HepG2 (cell line): ENCODE measurements around the gene IQCE. TPM values are rescaled to one million over a fixed set of nuclear protein-coding genes. Genes with fewer than 3 reads are reported as not detected.
A peak's percentile ranks its signal among the peaks of the same experiment; 100 is the strongest.

Experiments
- ARID5B ChIP-seq: IDR thresholded peaks from 2 replicates; pipeline ENCODE4 v1.4.0; 2020; ENCODE audit warnings: mild to moderate bottlenecking, missing genetic modification reagents
- CSRNP1 ChIP-seq: sonication (generic); formaldehyde crosslinking; IDR thresholded peaks from 2 replicates; pipeline ENCODE4 v1.8.1; 2023; ENCODE audit warnings: mild to moderate bottlenecking, missing genetic modification reagents
- PHF8 ChIP-seq: sonication (generic); formaldehyde crosslinking; IDR thresholded peaks from 2 replicates; pipeline ENCODE4 v1.5.0; 2020; ENCODE audit warnings: missing genetic modification reagents
- POGZ ChIP-seq: sonication (generic); formaldehyde crosslinking; IDR thresholded peaks from 2 replicates; pipeline ENCODE4 v1.4.0; 2020; ENCODE audit warnings: mild to moderate bottlenecking, missing genetic modification reagents
- RARA ChIP-seq: IDR thresholded peaks from 2 replicates; pipeline ENCODE4 v1.6.1; 2016; ENCODE audit warnings: missing genetic modification reagents, missing compliant biosample characterization
- REPIN1 ChIP-seq: sonication (generic); formaldehyde crosslinking; IDR thresholded peaks from 2 replicates; pipeline ENCODE4 v1.8.0; 2022; ENCODE audit warnings: missing genetic modification reagents, low read depth, mild to moderate bottlenecking, borderline replicate concordance
- SALL1 ChIP-seq: sonication (generic); formaldehyde crosslinking; IDR thresholded peaks from 2 replicates; pipeline ENCODE4 v1.8.0; 2022; ENCODE audit warnings: mild to moderate bottlenecking, missing genetic modification reagents
- TP53 ChIP-seq: sonication (generic); formaldehyde crosslinking; conservative IDR thresholded peaks from 2 replicates; pipeline ENCODE4 v1.4.0; 2020; ENCODE audit warnings: missing genetic modification reagents
- ZBTB21 ChIP-seq: sonication (generic); formaldehyde crosslinking; IDR thresholded peaks from 2 replicates; pipeline ENCODE4 v1.4.0; 2020; ENCODE audit warnings: missing genetic modification reagents
- ZBTB3 ChIP-seq: sonication (generic); formaldehyde crosslinking; IDR thresholded peaks from 2 replicates; pipeline ENCODE4 v1.4.0; 2020; ENCODE audit warnings: low read depth, mild to moderate bottlenecking, moderate library complexity, missing genetic modification reagents, borderline replicate concordance
- ZNF296 ChIP-seq: sonication (generic); formaldehyde crosslinking; conservative IDR thresholded peaks from 2 replicates; pipeline ENCODE4 v1.5.0; 2020; ENCODE audit warnings: mild to moderate bottlenecking, missing genetic modification reagents
- ZNF556 ChIP-seq: sonication (generic); formaldehyde crosslinking; IDR thresholded peaks from 2 replicates; pipeline ENCODE4 v1.4.0; 2020; ENCODE audit warnings: mild to moderate bottlenecking, missing genetic modification reagents, borderline replicate concordance
- ZNF629 ChIP-seq: sonication (generic); formaldehyde crosslinking; conservative IDR thresholded peaks from 2 replicates; pipeline ENCODE4 v1.5.0; 2020; ENCODE audit warnings: missing genetic modification reagents
- ZNF670 ChIP-seq: sonication (generic); formaldehyde crosslinking; IDR thresholded peaks from 2 replicates; pipeline ENCODE4 v1.8.0; 2022; ENCODE audit warnings: mild to moderate bottlenecking, missing genetic modification reagents, borderline replicate concordance
- ZNF878 ChIP-seq: sonication (generic); formaldehyde crosslinking; IDR thresholded peaks from 2 replicates; pipeline ENCODE4 v1.8.1; 2023; ENCODE audit warnings: mild to moderate bottlenecking, missing genetic modification reagents, moderate library complexity
- polyA plus RNA-seq, 8 experiments: library from polyadenylated mRNA; depleted of rRNA in 3 of 8; stranded (reverse) in 7 of 8; unstranded in 1 of 8; fragments of >200 nt; fragmentation: Illumina TruSeq in 4 of 8; extraction: Trizol in 4 of 8; gene quantifications; 2 replicates each; pipeline versions ENCODE4 v1.2.1 to v1.2.3, GENCODE V29; 2011 to 2016; ENCODE audit warnings: low read depth in 4 of 8, missing spikeins in 1 of 8, mixed read lengths in 1 of 8; ENCODE audit not compliant: insufficient read depth in 1 of 8
- total RNA-seq, 5 experiments: library from RNA; depleted of rRNA; stranded (reverse); fragments of >200 nt; fragmentation: Illumina TruSeq; extraction: Trizol; gene quantifications; 2 replicates each; pipeline ENCODE4 v1.2.3, GENCODE V29; 2016; ENCODE audit warnings: low read depth in 1 of 5
- TF ChIP-seq, protein P1 (sequence below): sonication (generic); formaldehyde crosslinking; IDR thresholded peaks from 2 replicates; pipeline ENCODE4 v1.5.1; 2020; ENCODE audit warnings: mild to moderate bottlenecking, missing genetic modification reagents, borderline replicate concordance
- TF ChIP-seq, protein P2 (sequence below): IDR thresholded peaks from 2 replicates; pipeline ENCODE4 v1.6.1; 2016; ENCODE audit warnings: missing genetic modification reagents, missing compliant biosample characterization

Gene IQCE
- total and polyA plus RNA-seq, 2 of the 13 experiments (the other 11 are each of a cell fraction or from before 2014, with no cell fraction given), result 1.5 to 2.5 TPM

- TF ChIP-seq CSRNP1 (CRISPR knock-in tag) (peak; percentile 66; the same call in 1 of the 2 replicates), TP53 (CRISPR knock-in tag) (no peak), PHF8 (CRISPR knock-in tag) (no peak; the same call in 1 of the 2 replicates), ZBTB21 (CRISPR knock-in tag) (no peak; the same call in 1 of the 2 replicates), REPIN1 (CRISPR knock-in tag) (peak; percentile 37; the same call in 1 of the 2 replicates), POGZ (CRISPR knock-in tag) (peak; percentile 83), ZBTB3 (CRISPR knock-in tag) (no peak), ZNF629 (peak; percentile 48), ZNF556 (CRISPR knock-in tag) (peak; percentile 66; the same call in 1 of the 2 replicates), SALL1 (peak; percentile 87; the same call in 1 of the 2 replicates), ARID5B (peak; percentile 91), RARA (CRISPR knock-in tag) (peak; percentile 95), ZNF670 (0 out of 2 replicates have a peak, but pooled peaks have one; percentile 81), ZNF296 (CRISPR knock-in tag) (peak; percentile 53; the same call in 1 of the 2 replicates), ZNF878 (CRISPR knock-in tag) (no peak)
- TF ChIP-seq, protein P1, sequence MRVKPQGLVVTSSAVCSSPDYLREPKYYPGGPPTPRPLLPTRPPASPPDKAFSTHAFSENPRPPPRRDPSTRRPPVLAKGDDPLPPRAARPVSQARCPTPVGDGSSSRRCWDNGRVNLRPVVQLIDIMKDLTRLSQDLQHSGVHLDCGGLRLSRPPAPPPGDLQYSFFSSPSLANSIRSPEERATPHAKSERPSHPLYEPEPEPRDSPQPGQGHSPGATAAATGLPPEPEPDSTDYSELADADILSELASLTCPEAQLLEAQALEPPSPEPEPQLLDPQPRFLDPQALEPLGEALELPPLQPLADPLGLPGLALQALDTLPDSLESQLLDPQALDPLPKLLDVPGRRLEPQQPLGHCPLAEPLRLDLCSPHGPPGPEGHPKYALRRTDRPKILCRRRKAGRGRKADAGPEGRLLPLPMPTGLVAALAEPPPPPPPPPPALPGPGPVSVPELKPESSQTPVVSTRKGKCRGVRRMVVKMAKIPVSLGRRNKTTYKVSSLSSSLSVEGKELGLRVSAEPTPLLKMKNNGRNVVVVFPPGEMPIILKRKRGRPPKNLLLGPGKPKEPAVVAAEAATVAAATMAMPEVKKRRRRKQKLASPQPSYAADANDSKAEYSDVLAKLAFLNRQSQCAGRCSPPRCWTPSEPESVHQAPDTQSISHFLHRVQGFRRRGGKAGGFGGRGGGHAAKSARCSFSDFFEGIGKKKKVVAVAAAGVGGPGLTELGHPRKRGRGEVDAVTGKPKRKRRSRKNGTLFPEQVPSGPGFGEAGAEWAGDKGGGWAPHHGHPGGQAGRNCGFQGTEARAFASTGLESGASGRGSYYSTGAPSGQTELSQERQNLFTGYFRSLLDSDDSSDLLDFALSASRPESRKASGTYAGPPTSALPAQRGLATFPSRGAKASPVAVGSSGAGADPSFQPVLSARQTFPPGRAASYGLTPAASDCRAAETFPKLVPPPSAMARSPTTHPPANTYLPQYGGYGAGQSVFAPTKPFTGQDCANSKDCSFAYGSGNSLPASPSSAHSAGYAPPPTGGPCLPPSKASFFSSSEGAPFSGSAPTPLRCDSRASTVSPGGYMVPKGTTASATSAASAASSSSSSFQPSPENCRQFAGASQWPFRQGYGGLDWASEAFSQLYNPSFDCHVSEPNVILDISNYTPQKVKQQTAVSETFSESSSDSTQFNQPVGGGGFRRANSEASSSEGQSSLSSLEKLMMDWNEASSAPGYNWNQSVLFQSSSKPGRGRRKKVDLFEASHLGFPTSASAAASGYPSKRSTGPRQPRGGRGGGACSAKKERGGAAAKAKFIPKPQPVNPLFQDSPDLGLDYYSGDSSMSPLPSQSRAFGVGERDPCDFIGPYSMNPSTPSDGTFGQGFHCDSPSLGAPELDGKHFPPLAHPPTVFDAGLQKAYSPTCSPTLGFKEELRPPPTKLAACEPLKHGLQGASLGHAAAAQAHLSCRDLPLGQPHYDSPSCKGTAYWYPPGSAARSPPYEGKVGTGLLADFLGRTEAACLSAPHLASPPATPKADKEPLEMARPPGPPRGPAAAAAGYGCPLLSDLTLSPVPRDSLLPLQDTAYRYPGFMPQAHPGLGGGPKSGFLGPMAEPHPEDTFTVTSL (CRISPR knock-in tag), result peak; percentile 59; the same call in 1 of the 2 replicates
- TF ChIP-seq, protein P2, sequence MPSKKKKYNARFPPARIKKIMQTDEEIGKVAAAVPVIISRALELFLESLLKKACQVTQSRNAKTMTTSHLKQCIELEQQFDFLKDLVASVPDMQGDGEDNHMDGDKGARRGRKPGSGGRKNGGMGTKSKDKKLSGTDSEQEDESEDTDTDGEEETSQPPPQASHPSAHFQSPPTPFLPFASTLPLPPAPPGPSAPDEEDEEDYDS, result peak; percentile 70; the same call in 1 of the 2 replicates
Measured at GRCh38 chr7:2622869-2623697, 64.3 kb downstream of the IQCE start (continued).
